ENCODE results near the gene TREM2. TPM values are rescaled to one million over a fixed set of nuclear protein-coding genes. Genes with fewer than 3 reads are reported as not detected.
A peak's percentile ranks its signal among the peaks of the same experiment; 100 is the strongest.
"Not testable (repeated sequence)": the region's sequence is repeated elsewhere in the genome, so short reads cannot be mapped to it uniquely, and the experiment has no call there.

TREM2 gene
- polyA plus RNA-seq, 6 donors from 2014 or later = 0.38 to 0.57 TPM; not detected in 4

DNA sequence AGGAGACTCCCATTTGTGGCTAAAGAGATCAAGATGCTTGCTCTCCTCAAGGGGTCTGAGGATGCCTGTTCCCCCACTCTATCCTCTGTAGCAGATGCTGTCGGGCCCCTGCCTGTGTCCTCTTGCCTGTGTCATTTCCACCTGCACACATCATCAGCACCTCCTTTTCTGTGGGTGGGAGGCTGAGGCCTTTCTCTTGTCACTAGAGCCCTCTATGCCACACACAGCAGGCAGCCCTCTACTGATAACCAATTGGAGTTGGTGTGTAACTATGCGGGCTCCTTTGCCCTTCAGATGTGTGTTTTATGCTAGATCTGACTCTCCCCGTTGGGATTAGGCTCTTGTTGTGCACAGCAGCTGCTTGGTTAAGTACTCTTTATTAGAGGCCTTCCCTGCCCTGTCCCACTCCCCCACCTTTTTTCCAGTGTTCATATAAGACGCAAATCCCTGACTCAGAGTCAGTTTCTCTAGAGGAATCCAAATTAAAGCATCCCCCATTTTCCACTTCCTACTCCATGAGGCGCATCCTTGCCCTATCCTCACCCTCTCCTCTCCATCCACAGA lies 30.3 kb upstream of the TREM2 start:
- Mint-ChIP-seq H3K4me3 (peak overlapping the region in 2 of 8 donors; percentile 17 to 42), H3K9me3 (peaks cover 5 to 14% (median 11%) of the 10 kb centered on the region in 7 donors)

DNA sequence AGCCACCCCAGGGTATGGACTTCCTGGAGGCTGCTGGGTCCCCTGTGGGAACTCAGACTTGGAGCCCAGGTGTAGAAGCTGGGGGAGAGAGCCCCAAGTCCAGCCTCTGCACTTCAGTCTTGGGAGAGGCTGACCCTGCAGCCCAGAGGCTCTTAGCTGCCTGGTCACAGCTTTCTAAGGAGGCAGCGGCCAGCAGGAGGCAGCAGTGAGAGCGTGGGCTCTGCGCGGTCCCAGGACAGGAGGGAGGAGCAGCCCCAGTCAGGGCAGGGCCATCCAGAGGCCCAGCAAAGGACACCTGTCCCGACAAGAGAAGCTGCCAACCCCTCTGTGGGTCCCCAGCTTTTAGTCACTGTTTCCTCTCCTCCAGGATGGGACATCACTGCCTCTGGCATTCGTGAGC lies 28.7 kb upstream of the TREM2 start:
- no peak for DNase-seq
- Mint-ChIP-seq H3K4me1 (peaks cover 62 to 85% (median 79%) of the 10 kb centered on the region in 3 donors), H3K9me3 (peaks cover 5 to 14% (median 11%) of the 10 kb centered on the region in 7 donors), H3K36me3 (peaks cover 31 to 56% of the 10 kb centered on the region in 2 donors), H3K4me3 (no peak overlapping the region), H3K27ac (peak overlapping the region in 3 of 6 donors; percentile 21 to 93 (median 90)), H3K27me3 (no peaks in the 10 kb centered on the region)
- peak; percentile 47 to 58 for ATAC-seq (ENCODE audit: low read depth in 2 of 2)

More for the DNA sequence above, 30.3 kb upstream of the TREM2 start:
- ATAC-seq (ENCODE audit: low read depth in 2 of 2) (no peak), DNase-seq (no peak)
- Mint-ChIP-seq H3K4me1 (peaks cover 70 to 85% (median 83%) of the 10 kb centered on the region in 3 donors), H3K27me3 (no peaks in the 10 kb centered on the region), H3K27ac (peak overlapping the region; percentile 70 to 97 (median 90)), H3K36me3 (peaks cover 43 to 66% of the 10 kb centered on the region in 2 donors)

- Mint-ChIP-seq H3K27me3 (no peaks in the 10 kb centered on the region), H3K27ac (peak overlapping the region in 1 of 6 donors; percentile 93), H3K4me1 (peaks cover 62 to 85% (median 79%) of the 10 kb centered on the region in 3 donors), H3K9me3 (peaks cover 5 to 14% (median 11%) of the 10 kb centered on the region in 7 donors), H3K4me3 (peak overlapping the region in 1 of 8 donors; percentile 36), H3K36me3 (peaks cover 24 to 48% of the 10 kb centered on the region in 2 donors)
- ATAC-seq (ENCODE audit: low read depth in 2 of 2) = no peak
- DNase-seq = no peak
These were observed 27.9 kb upstream of the TREM2 start for GRCh38 chr6:41190791-41191190.

GRCh38 chr6:41189967-41190366 lies 27.1 kb upstream of the TREM2 start:
- Mint-ChIP-seq H3K9me3 (peaks cover 5 to 14% (median 11%) of the 10 kb centered on the region in 7 donors), H3K27ac (peak overlapping the region in 1 of 6 donors; percentile 70), H3K27me3 (no peaks in the 10 kb centered on the region), H3K4me1 (peaks cover 62 to 85% (median 79%) of the 10 kb centered on the region in 3 donors), H3K36me3 (peaks cover 16 to 40% of the 10 kb centered on the region in 2 donors), H3K4me3 (peak overlapping the region in 1 of 8 donors; percentile 61)
- no peak for ATAC-seq (ENCODE audit: low read depth in 2 of 2)
- DNase-seq = no peak

GRCh38 chr6:41189046-41189445 lies 26.1 kb upstream of the TREM2 start:
- H3K9me3 Mint-ChIP-seq = peaks cover 5 to 14% (median 11%) of the 10 kb centered on the region in 7 donors
- not testable (repeated sequence) for DNase-seq; ATAC-seq (ENCODE audit: low read depth in 2 of 2); H3K27me3 Mint-ChIP-seq; H3K27ac Mint-ChIP-seq; H3K4me3 Mint-ChIP-seq
- H3K36me3 Mint-ChIP-seq = peaks cover 12 to 31% of the 10 kb centered on the region in 2 donors
- peaks cover 56 to 84% (median 79%) of the 10 kb centered on the region in 3 donors for H3K4me1 Mint-ChIP-seq

GRCh38 chr6:41187924-41188886 lies 25.3 kb upstream of the TREM2 start:
- Mint-ChIP-seq H3K9me3 (peaks cover 5 to 14% (median 11%) of the 10 kb centered on the region in 7 donors), H3K4me3 (peak overlapping the region in 2 of 8 donors; percentile 55 to 79), H3K4me1 (peaks cover 53 to 84% (median 81%) of the 10 kb centered on the region in 3 donors), H3K36me3 (peaks cover 8 to 23% of the 10 kb centered on the region in 2 donors), H3K27me3 (no peaks in the 10 kb centered on the region), H3K27ac (peak overlapping the region in 4 of 6 donors; percentile 19 to 69 (median 42))
- ATAC-seq (ENCODE audit: low read depth in 2 of 2) (no peak), DNase-seq (no peak)

- Mint-ChIP-seq H3K9me3 (peaks cover 5 to 14% (median 11%) of the 10 kb centered on the region in 7 donors), H3K27me3 (no peaks in the 10 kb centered on the region), H3K4me1 (peaks cover 52 to 87% (median 80%) of the 10 kb centered on the region in 3 donors), H3K27ac (peak overlapping the region; percentile 68 to 99 (median 91)), H3K4me3 (peak overlapping the region; percentile 10 to 88 (median 74)), H3K36me3 (peaks cover 6 to 19% of the 10 kb centered on the region in 2 donors)
- ATAC-seq (ENCODE audit: low read depth in 2 of 2) = peak; percentile 30 to 32
- DNase-seq = no peak
These were observed 23.2 kb upstream of the TREM2 start for GRCh38 chr6:41186031-41186562.

- Mint-ChIP-seq H3K36me3 (peaks cover under 1 to 6% of the 10 kb centered on the region in 2 donors), H3K27ac (peak overlapping the region in 4 of 6 donors; percentile 41 to 88 (median 85)), H3K4me3 (peak overlapping the region in 6 of 8 donors; percentile 20 to 88 (median 64)), H3K9me3 (peaks cover under 1 to 5% (median 4%) of the 10 kb centered on the region in 7 donors), H3K27me3 (no peaks in the 10 kb centered on the region), H3K4me1 (peaks cover 49 to 84% (median 75%) of the 10 kb centered on the region in 3 donors)
- ATAC-seq (ENCODE audit: low read depth in 2 of 2) (no peak), DNase-seq (no peak)
These were observed 21.8 kb upstream of the TREM2 start for GRCh38 chr6:41184761-41185160.

DNA sequence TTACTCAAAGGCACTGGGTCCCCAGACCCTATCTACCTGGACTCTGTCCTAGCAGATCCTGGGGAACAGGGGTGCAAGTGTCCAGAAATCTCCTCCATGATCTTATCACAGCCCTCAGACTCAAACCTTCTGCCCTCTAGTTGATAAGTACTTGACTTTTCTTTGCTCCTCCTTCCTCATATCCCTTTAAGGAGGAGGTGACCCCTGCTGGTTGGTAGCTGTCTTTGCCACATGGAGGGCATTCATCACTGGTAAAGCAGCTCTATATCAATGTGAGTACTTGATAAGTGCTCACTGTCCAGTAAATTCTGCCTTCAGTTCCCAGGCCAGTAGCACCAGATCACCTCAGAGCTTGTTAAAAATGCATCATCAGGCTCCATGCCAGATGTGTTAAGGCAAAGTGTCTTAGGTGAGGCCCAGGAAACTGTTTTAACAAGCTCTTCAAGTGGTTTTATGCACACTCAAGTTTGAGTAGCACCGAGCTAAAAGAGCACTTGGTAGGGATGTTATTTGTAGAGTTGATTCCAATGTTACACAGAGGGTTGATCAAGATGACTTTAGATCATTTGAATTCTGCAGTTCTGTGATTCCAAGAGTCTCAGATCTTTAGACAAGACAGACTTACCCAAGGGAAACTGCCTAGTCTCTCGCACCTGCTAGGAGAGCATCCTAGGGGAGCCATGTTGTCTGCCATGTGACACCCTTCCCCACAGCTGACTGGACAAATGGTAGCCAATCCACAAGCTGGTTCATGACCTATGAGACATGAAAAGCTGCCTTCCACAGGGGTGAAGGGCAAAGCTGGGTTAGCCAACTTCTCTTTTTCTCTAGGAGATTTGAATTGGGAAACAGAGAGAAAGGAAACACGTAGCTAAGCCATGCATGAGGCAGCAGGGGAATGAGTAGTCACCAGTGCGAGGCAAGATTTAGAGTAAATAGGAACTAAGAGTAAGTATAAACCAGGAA lies 19.4 kb upstream of the TREM2 start:
- Mint-ChIP-seq H3K9me3 (no peaks in the 10 kb centered on the region), H3K27me3 (peaks cover 0 to 2% (median 0%) of the 10 kb centered on the region in 3 donors), H3K4me3 (peak overlapping the region in 6 of 8 donors; percentile 17 to 80 (median 64))

DNA sequence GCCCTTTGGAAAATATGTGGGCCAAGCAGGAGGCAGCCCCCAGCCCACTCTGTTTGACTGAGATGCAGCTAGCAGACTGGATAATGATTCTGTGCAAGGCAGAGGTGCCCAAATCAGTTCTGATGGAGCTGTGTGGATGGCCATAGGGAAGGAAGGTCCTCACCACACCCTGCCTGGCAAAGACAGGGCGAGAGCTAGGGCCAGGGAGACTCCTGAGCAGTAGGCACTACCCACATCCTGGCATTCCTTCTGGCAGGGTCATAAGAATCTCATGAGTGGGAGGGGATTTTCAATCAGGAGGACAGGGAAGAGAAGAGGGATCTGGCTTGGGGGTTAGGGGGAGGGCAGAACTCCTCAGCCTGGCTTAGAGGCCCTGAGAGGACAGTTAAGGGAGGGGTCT lies 18.6 kb upstream of the TREM2 start:
- Mint-ChIP-seq H3K27ac (peak overlapping the region in 1 of 6 donors; percentile 15), H3K36me3 (peaks cover 0 to 5% of the 10 kb centered on the region in 2 donors), H3K4me3 (no peak overlapping the region), H3K27me3 (peaks cover 0 to 6% (median 0%) of the 10 kb centered on the region in 3 donors), H3K9me3 (no peaks in the 10 kb centered on the region), H3K4me1 (peaks cover 37 to 54% (median 54%) of the 10 kb centered on the region in 3 donors)
- DNase-seq = no peak
- ATAC-seq (ENCODE audit: low read depth in 2 of 2) = no peak

More for the DNA sequence above, 19.4 kb upstream of the TREM2 start:
- Mint-ChIP-seq H3K36me3 (peaks cover 0 to 5% of the 10 kb centered on the region in 2 donors), H3K27ac (peak overlapping the region; percentile 77 to 94 (median 83)), H3K4me1 (peaks cover 45 to 62% (median 62%) of the 10 kb centered on the region in 3 donors)
- peak; percentile 51 for DNase-seq
- peak; percentile 76 to 80 for ATAC-seq (ENCODE audit: low read depth in 2 of 2)

DNA sequence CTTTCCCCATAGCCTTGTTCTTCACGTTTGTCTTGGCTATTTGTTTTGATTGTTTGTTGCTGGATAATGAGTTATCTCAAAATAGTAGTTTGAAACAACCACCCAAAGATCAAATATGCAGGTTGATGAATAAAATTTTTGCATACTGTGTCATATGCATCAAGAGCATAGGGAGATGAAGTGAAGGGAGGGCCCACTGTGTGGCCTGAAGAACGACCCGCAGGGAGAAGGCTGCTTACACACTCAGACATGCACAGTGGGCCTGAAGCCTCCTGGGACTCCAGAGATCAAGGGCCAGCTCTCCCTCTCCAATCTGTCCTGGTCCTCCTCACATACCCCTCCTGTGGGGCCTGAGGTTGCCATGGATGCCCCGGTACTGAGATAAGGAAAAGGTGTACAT lies 16.2 kb upstream of the TREM2 start:
- Mint-ChIP-seq H3K27me3 (peaks cover 0 to 6% (median 0%) of the 10 kb centered on the region in 3 donors), H3K4me1 (peaks cover 19 to 38% (median 30%) of the 10 kb centered on the region in 3 donors), H3K36me3 (peaks cover 0 to 5% of the 10 kb centered on the region in 2 donors), H3K27ac (no peak overlapping the region), H3K4me3 (no peak overlapping the region), H3K9me3 (no peaks in the 10 kb centered on the region)
- DNase-seq (no peak), ATAC-seq (ENCODE audit: low read depth in 2 of 2) (no peak)

- no peak overlapping the region for H3K27ac Mint-ChIP-seq
These were observed 14.8 kb upstream of the TREM2 start for GRCh38 chr6:41177695-41178094.

More at GRCh38 chr6:41177695-41178094, 14.8 kb upstream of the TREM2 start:
- H3K4me1 Mint-ChIP-seq = peaks cover 8 to 26% (median 15%) of the 10 kb centered on the region in 3 donors
- H3K36me3 Mint-ChIP-seq = peaks cover 0 to 5% of the 10 kb centered on the region in 2 donors
- no peak for DNase-seq
- peaks cover 0 to 6% (median 0%) of the 10 kb centered on the region in 3 donors for H3K27me3 Mint-ChIP-seq
- H3K4me3 Mint-ChIP-seq = no peak overlapping the region
- no peaks in the 10 kb centered on the region for H3K9me3 Mint-ChIP-seq
- no peak for ATAC-seq (ENCODE audit: low read depth in 2 of 2)
